Measurements from ENCODE around the gene WTIP.
A peak's percentile ranks its signal among the peaks of the same experiment; 100 is the strongest.

WTIP gene

DNA sequence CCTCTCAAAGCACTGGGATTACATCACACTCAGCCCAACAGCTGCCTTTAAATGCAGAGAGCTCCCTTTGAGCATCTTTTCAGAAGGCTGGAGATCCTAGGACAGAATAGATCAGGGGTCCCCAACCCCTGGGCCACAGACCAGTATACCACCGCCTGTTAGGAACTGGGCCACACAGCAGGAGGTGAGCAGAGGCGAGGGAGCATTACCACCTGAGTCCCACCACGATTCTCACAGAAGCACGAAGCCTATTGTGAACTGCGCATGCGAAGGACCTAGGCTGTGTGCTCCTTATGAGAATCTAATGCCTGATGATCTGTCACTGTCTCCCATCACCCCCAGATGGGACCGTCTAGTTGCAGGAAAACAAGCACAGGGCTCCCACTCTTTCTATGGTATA is 2.2 kb upstream of the WTIP start:
- DNase-seq (ENCODE audit: low read depth): no peak

DNA sequence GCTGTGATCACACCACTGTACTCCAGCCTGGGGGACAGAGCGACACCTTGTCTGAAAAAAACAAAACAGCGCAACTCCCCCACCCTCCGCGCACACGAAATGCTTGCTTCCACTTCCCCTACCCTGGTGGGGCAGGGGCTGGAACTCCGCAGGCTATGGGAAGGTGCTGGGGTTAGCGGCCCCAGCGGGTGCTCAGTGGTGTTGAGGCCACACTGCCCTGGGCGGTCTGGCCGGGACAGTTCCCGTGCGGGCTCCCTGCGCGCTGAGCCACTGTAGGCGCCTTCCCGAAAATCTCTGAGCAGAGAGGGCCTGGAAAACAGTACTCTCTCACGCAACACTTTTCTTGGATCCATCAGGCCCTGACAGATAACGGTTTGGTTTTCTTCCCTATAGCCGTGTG is 1.1 kb upstream of the WTIP start:
- no peak for DNase-seq (ENCODE audit: low read depth)

DNA sequence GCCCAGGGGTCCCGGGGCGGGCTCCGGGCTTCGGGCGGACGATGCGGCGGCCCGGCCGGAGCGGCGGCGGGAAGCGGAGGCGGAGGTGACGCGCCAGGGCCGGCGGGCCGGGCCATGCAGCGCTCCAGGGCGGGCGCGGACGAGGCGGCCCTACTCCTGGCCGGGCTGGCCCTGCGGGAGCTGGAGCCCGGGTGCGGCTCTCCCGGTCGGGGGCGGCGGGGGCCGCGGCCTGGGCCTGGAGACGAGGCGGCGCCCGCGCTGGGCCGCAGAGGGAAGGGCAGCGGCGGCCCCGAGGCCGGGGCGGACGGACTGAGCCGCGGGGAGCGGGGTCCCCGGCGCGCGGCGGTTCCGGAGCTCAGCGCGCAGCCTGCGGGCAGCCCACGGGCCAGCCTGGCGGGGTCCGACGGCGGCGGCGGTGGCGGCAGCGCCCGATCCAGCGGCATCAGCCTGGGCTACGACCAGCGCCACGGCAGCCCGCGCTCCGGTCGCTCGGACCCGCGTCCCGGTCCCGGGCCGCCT is 362 bp downstream of the WTIP start:
- DNase-seq (ENCODE audit: low read depth): no peak

DNA sequence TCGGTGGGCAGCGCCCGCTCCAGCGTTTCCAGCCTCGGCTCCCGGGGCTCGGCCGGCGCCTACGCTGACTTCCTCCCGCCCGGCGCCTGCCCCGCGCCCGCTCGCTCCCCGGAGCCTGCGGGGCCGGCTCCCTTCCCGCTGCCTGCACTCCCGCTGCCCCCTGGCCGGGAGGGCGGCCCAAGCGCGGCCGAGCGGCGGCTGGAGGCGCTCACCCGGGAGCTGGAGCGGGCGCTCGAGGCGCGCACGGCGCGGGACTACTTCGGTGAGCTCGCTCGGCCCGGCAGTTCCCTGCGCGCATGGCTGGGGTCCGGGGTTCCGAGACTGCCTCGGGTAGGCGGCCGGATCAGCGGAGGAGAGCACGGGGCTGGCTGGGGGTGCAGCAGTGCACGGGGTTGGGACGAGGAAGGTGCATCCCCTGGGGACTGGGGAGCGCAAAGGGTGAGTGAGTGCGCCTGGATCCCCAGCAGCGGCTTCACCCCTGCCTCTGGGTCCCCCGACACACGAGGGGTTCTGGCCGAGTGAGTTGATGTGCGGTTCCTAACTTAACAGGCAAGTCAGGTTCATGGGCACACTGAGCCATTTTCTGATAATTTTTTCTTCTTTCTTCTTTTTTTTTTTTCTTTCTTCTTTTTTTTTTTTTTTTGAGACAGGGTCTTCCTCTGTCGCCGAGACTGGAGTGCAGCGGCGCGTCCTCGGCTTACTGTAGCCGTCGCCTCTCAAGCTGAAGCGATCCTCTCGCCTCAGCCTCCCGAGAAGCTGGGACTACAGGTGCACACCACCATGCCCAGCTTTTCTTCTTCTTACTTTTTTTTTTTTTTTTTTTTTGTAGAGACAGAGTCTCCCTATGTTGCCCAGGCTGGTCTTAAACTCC is 1.1 kb downstream of the WTIP start:
- DNase-seq (ENCODE audit: low read depth): no peak

- DNase-seq (ENCODE audit: low read depth): no peak
Observed at GRCh38 chr19:34484328-34484727, 2.8 kb downstream of the WTIP start.

GRCh38 chr19:34485831-34486230 is 4.3 kb downstream of the WTIP start:
- no peak for DNase-seq (ENCODE audit: low read depth)

DNA sequence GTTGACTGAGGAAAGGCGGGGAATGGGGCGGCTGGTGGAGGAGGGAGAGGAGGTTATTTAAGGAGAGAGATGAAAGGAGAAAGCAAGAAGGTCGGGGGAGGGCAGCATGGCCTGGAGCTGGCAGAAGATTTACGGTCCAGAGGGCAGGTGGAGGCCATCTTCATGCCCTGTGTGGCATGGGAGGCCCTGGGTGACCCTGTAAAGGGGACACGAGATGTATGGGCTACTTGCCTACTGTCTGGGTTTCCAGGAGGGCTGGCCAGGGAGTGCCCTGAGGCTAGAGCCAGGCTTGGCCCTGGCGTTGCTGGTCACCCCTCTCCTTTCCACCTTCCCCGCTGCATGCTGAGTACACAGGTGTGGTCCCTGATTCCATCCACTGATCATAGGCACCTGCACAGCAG is 6.1 kb downstream of the WTIP start:
- DNase-seq (ENCODE audit: low read depth): no peak

DNA sequence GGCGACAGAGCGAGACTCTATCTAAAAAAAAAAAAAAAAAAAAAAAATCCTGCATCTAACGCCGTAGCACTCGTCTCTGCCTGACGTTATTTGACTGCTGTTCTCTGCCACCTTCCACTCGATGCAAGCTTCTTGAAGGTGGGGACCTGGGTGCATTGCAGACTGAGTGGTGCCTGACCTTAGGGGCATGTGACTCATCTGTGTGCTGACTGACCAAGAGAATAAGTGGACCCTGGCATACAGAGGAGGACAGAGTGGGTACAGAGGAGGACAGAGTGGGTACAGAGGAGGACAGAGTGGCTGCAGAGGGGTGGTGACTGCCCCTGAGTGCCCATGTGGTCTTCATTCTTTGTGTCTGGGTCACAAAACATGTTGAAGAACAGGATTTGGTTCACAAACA is 7.6 kb downstream of the WTIP start:
- no peak for DNase-seq (ENCODE audit: low read depth)

GRCh38 chr19:34490141-34490766 is 8.7 kb downstream of the WTIP start:
- no peak for DNase-seq (ENCODE audit: low read depth)

DNA sequence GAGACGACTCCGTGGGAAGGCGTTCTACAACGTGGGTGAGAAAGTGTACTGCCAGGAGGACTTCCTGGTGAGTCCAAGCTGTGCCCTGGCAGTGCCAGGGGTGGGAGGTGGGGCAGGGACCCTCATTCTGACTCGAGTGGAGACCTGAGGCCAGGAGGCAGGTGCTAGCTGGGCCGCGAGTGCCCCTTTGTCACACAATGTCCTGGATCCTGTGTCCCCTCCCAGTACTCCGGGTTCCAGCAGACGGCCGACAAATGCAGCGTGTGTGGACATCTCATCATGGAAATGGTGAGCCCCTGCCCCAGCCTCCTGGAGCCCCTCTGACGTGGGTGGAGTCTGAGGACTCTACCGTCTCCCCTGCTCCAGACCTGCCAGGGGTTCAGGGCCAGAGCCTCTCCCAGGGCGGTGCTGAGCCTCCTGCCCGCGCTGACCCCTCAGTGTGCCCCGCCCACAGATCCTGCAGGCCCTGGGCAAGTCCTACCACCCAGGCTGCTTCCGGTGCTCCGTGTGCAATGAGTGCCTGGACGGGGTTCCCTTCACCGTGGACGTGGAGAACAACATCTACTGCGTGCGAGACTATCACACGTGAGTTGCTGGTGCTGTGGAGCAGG is 11.6 kb downstream of the WTIP start:
- no peak for DNase-seq (ENCODE audit: low read depth)

- no peak for DNase-seq (ENCODE audit: low read depth)
Observed at GRCh38 chr19:34493649-34494044, 12.1 kb downstream of the WTIP start.

DNA sequence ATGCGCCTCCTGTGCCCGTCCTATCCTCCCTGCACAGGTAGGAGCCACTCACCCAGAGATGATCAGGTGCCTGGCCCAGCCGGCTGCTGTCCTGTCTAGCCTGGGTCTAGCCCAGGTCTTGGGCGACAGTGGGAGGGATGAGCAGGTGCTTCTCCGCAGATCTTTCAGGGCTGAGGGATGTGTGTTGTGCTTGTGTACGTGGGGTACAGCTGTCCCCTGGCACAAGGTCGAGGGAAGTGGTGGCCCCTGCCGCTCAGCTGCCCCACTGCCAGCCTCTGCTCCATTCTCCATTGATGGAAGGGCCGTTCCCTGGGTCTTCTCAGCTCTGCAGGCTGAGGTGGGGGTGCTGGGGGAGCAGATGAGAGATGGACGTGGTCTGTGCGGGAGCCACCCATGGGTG is 13.0 kb downstream of the WTIP start:
- no peak for DNase-seq (ENCODE audit: low read depth)

GRCh38 chr19:34495416-34495815 is 13.9 kb downstream of the WTIP start:
- no peak for DNase-seq (ENCODE audit: low read depth)

- DNase-seq (ENCODE audit: low read depth): no peak
Observed at GRCh38 chr19:34497112-34497805, 15.7 kb downstream of the WTIP start.

GRCh38 chr19:34499155-34499834 is 17.7 kb downstream of the WTIP start:
- no peak for DNase-seq (ENCODE audit: low read depth)

GRCh38 chr19:34500656-34501120 is 19.1 kb downstream of the WTIP start:
- DNase-seq (ENCODE audit: low read depth): no peak

GRCh38 chr19:34501339-34502320 is 20.1 kb downstream of the WTIP start:
- peak; percentile 64 for DNase-seq (ENCODE audit: low read depth)

- no peak for DNase-seq (ENCODE audit: low read depth)
Observed at GRCh38 chr19:34502582-34503411, 21.2 kb downstream of the WTIP start.

GRCh38 chr19:34503531-34504272 is 22.1 kb downstream of the WTIP start:
- DNase-seq (ENCODE audit: low read depth): no peak

Measured in stimulated activated CD8-positive, alpha-beta memory T cell treated with anti-CD3 and anti-CD28 coated beads, Interleukin-12 subunit alpha, Interleukin-12 subunit beta, amount 100 ng/mL, for 1 hour (primary cell).